Measurements from ENCODE around the gene SMIM41. TPM values are rescaled to one million over a fixed set of nuclear protein-coding genes. Genes with fewer than 3 reads are reported as not detected.

SMIM41 gene
- total and polyA plus RNA-seq, 10 donors = 0.64 to 8.1 (median 2.0) TPM

DNA sequence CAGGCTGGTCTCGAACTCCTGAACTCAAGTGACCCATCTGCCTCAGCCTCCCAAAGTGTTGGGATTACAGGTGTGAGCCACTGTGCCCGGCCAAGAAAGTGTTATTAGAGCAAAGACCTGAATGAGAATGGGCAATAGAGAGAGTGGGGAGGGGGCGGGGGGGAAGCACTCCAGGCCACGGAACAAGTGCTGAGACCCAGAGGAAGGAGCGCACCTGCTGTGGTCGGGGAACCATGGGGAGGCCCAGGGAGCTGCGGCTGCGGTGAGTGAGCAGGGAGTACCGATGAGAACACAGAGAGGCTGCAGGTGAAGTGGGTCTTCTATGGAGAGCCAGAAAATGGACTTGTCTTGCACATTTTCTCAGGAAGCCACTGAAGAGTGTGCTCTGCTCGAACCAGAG is 10.8 kb downstream of the SMIM41 start:
- Histone ChIP-seq H3K27me3 (replicated peaks in 1 of 7) (peaks cover 0 to 23% (median 0%) of the 10 kb centered on the region in 7 donors), H3K9me3 (no peaks in the 10 kb centered on the region), H3K36me3 (no peaks in the 10 kb centered on the region), H3K27ac (no peak overlapping the region), H3K4me3 (no peak overlapping the region), H3K4me1 (peaks cover 0 to 7% (median 0%) of the 10 kb centered on the region in 6 donors)
- no peak for DNase-seq
- TF ChIP-seq POLR2AphosphoS5 (IDR thresholded peaks at IDR 0.05) (no peak), CTCF (IDR thresholded peaks at IDR 0.05 in 8 of 11, conservative IDR thresholded peaks at IDR 0.05 in 3 of 11) (no peak), POLR2A (IDR thresholded peaks at IDR 0.05) (no peak)
- 57 to 65% (median 62%) methylated on average over 10 of the region's 10 CpGs for WGBS, 5 donors
- intact Hi-C loops (cut with DNase I; ENCODE audit: low total_unique reads) = no loop called here

- WGBS, 5 donors = 28 to 41% (median 33%) methylated on average over 3 of the region's 3 CpGs
- no peak overlapping the region for H3K4me3 ChIP-seq
- intact Hi-C loops (cut with DNase I; ENCODE audit: low total_unique reads) = no loop called here
- DNase-seq = no peak
- no peak overlapping the region for H3K27ac ChIP-seq
- H3K27me3 ChIP-seq (replicated peaks in 1 of 7) = peaks cover 0 to 23% (median 0%) of the 10 kb centered on the region in 7 donors
- H3K9me3 ChIP-seq = no peaks in the 10 kb centered on the region
- H3K36me3 ChIP-seq = no peaks in the 10 kb centered on the region
- TF ChIP-seq CTCF (IDR thresholded peaks at IDR 0.05 in 8 of 11, conservative IDR thresholded peaks at IDR 0.05 in 3 of 11) (no peak), POLR2AphosphoS5 (IDR thresholded peaks at IDR 0.05) (no peak), POLR2A (IDR thresholded peaks at IDR 0.05) (no peak)
- H3K4me1 ChIP-seq = peaks cover 0 to 7% (median 0%) of the 10 kb centered on the region in 6 donors
Observed at GRCh38 chr12:52091061-52091460, 11.6 kb downstream of the SMIM41 start.

GRCh38 chr12:52091869-52092268 is 12.4 kb downstream of the SMIM41 start:
- no peak overlapping the region for H3K27ac ChIP-seq
- peaks cover 0 to 7% (median 0%) of the 10 kb centered on the region in 6 donors for H3K4me1 ChIP-seq
- no peaks in the 10 kb centered on the region for H3K36me3 ChIP-seq
- WGBS, 5 donors = 68 to 78% (median 75%) methylated on average over 8 of the region's 8 CpGs
- H3K27me3 ChIP-seq (replicated peaks in 1 of 7) = peaks cover 0 to 26% (median 0%) of the 10 kb centered on the region in 7 donors
- no peaks in the 10 kb centered on the region for H3K9me3 ChIP-seq
- no peak for TF ChIP-seq CTCF (IDR thresholded peaks at IDR 0.05 in 8 of 11, conservative IDR thresholded peaks at IDR 0.05 in 3 of 11)
- TF ChIP-seq POLR2AphosphoS5 (IDR thresholded peaks at IDR 0.05) = no peak
- TF ChIP-seq POLR2A (IDR thresholded peaks at IDR 0.05) = no peak
- no peak for DNase-seq
- H3K4me3 ChIP-seq = no peak overlapping the region
- intact Hi-C loops (cut with DNase I; ENCODE audit: low total_unique reads) = no loop called here

DNA sequence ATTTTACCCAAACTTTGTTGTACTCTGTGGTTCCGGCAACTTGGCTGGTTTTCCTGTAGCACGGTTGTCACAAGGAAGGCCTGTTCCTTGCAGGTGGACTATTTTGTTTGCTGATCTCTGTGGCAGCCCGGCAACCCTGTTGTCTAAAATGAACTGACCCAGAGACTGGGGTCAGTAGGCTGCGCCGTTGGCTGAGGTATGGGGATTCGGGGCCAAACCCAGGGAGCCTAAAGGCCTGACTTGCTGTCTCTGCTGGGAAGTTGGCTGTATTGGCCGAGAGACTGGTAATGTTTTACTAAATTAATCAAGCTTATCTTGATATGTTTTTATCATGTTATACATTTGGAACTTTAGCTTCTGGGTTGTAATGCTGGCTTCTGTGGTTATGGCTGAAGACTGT is 13.8 kb downstream of the SMIM41 start:
- intact Hi-C loops (cut with DNase I; ENCODE audit: low total_unique reads) = no loop called here
- H3K4me1 ChIP-seq = peaks cover 0 to 4% (median 0%) of the 10 kb centered on the region in 6 donors
- H3K36me3 ChIP-seq = no peaks in the 10 kb centered on the region
- H3K4me3 ChIP-seq = no peak overlapping the region
- WGBS, 5 donors = 84 to 90% (median 86%) methylated on average over 7 of the region's 7 CpGs
- DNase-seq = peak; percentile 46
- peaks cover 0 to 32% (median 0%) of the 10 kb centered on the region in 7 donors for H3K27me3 ChIP-seq (replicated peaks in 1 of 7)
- H3K9me3 ChIP-seq = no peaks in the 10 kb centered on the region
- no peak overlapping the region for H3K27ac ChIP-seq
- TF ChIP-seq POLR2A (IDR thresholded peaks at IDR 0.05) = no peak
- TF ChIP-seq POLR2AphosphoS5 (IDR thresholded peaks at IDR 0.05) = no peak
- no peak for TF ChIP-seq CTCF (IDR thresholded peaks at IDR 0.05 in 8 of 11, conservative IDR thresholded peaks at IDR 0.05 in 3 of 11)
